Measurements from ENCODE around the gene CDC27. TPM values are rescaled to one million over a fixed set of nuclear protein-coding genes. Genes with fewer than 3 reads are reported as not detected.
"Not testable (repeated sequence)": the region's sequence is repeated elsewhere in the genome, so short reads cannot be mapped to it uniquely, and the experiment has no call there.

Gene CDC27
- polyA plus RNA-seq, 3 donors, result 19.7 to 52.0 (median 33.0) TPM

GRCh38 chr17:47073629-47074028 is 115.5 kb downstream of the CDC27 start:
- DNase-seq; H3K4me3 Mint-ChIP-seq; H3K27ac ChIP-seq (ENCODE audit: low read depth in 1 of 2, low read length in 2 of 2); H4K20me1 ChIP-seq (ENCODE audit: insufficient read depth, low read length); H3K27me3 Mint-ChIP-seq (ENCODE audit: low read depth in 3 of 3); H3K9ac ChIP-seq (ENCODE audit: insufficient read depth, low read length, poor library complexity, severe bottlenecking); H3K27me3 ChIP-seq (ENCODE audit: control insufficient read depth in 2 of 2, insufficient read depth in 2 of 2, low read length in 2 of 2); intact Hi-C loops (cut with micrococcal nuclease); H3K9me3 Mint-ChIP-seq; H2AFZ ChIP-seq (ENCODE audit: insufficient read depth, low read depth, low read length, poor library complexity, severe bottlenecking); H3K9me3 ChIP-seq (replicated peaks in 1 of 2; ENCODE audit: control insufficient read depth in 1 of 2, insufficient read depth in 1 of 2, low read length in 2 of 2); H3K4me3 ChIP-seq (replicated peaks in 1 of 3; ENCODE audit: low read depth in 2 of 3, low read length in 3 of 3); H3K36me3 ChIP-seq (replicated peaks in 1 of 2; ENCODE audit: control insufficient read depth in 1 of 2, insufficient read depth in 2 of 2, low read length in 2 of 2); H3K4me2 ChIP-seq (replicated peaks; ENCODE audit: extremely low read depth, low read length, poor library complexity, severe bottlenecking); H3K79me2 ChIP-seq (ENCODE audit: insufficient read depth, low read length): not testable (repeated sequence)
- Mint-ChIP-seq H3K36me3 (peaks cover 6 to 12% of the 10 kb centered on the region in 2 donors), H3K27ac (peak overlapping the region in 1 of 7 donors; percentile 19), H3K4me1 (peaks cover 47% of the 10 kb centered on the region)
- 100% methylated on average over 1 of the region's 4 CpGs for WGBS (ENCODE audit: insufficient coverage)
- H3K4me1 ChIP-seq (ENCODE audit: control insufficient read depth in 1 of 2, insufficient read depth in 2 of 2, low read length in 2 of 2), result peaks cover 45 to 50% of the 10 kb centered on the region in 2 donors

GRCh38 chr17:47072886-47073285 is 116.2 kb downstream of the CDC27 start:
- WGBS (ENCODE audit: insufficient coverage), result 0% methylated on average over 1 of the region's 5 CpGs
- Mint-ChIP-seq H3K4me3 (peak overlapping the region; percentile 39 to 68), H3K27ac (peak overlapping the region; percentile 57 to 92 (median 83)), H3K36me3 (peaks cover 5 to 8% of the 10 kb centered on the region in 2 donors), H3K4me1 (peaks cover 47% of the 10 kb centered on the region), H3K9me3 (peaks cover 0 to 1% (median 0%) of the 10 kb centered on the region in 7 donors), H3K27me3 (ENCODE audit: low read depth in 3 of 3) (peaks cover 0 to 1% (median 0%) of the 10 kb centered on the region in 3 donors)
- H3K4me1 ChIP-seq (ENCODE audit: control insufficient read depth in 1 of 2, insufficient read depth in 2 of 2, low read length in 2 of 2), result peaks cover 45 to 50% of the 10 kb centered on the region in 2 donors
- no peaks in the 10 kb centered on the region for H3K36me3 ChIP-seq (replicated peaks in 1 of 2; ENCODE audit: control insufficient read depth in 1 of 2, insufficient read depth in 2 of 2, low read length in 2 of 2)
- H3K4me2 ChIP-seq (replicated peaks; ENCODE audit: extremely low read depth, low read length, poor library complexity, severe bottlenecking), result no peak overlapping the region
- peaks cover 3% of the 10 kb centered on the region for H3K79me2 ChIP-seq (ENCODE audit: insufficient read depth, low read length)
- H3K9ac ChIP-seq (ENCODE audit: insufficient read depth, low read length, poor library complexity, severe bottlenecking), result no peak overlapping the region
- DNase-seq, result peak; percentile 30 to 71 (median 55)
- intact Hi-C loops (cut with micrococcal nuclease), result no loop called here
- peak overlapping the region in 1 of 3 experiments; percentile 28 for H3K4me3 ChIP-seq (replicated peaks in 1 of 3; ENCODE audit: low read depth in 2 of 3, low read length in 3 of 3)
- no peaks in the 10 kb centered on the region for H3K9me3 ChIP-seq (replicated peaks in 1 of 2; ENCODE audit: control insufficient read depth in 1 of 2, insufficient read depth in 1 of 2, low read length in 2 of 2)
- H4K20me1 ChIP-seq (ENCODE audit: insufficient read depth, low read length), result no peaks in the 10 kb centered on the region
- no peak for TF ChIP-seq CTCF (IDR thresholded peaks at IDR 0.05)
- H2AFZ ChIP-seq (ENCODE audit: insufficient read depth, low read depth, low read length, poor library complexity, severe bottlenecking), result no peak overlapping the region
- no peaks in the 10 kb centered on the region for H3K27me3 ChIP-seq (ENCODE audit: control insufficient read depth in 2 of 2, insufficient read depth in 2 of 2, low read length in 2 of 2)
- peak overlapping the region in 1 of 2 donors; percentile 40 for H3K27ac ChIP-seq (ENCODE audit: low read depth in 1 of 2, low read length in 2 of 2)

GRCh38 chr17:47071171-47071570 is 117.9 kb downstream of the CDC27 start:
- H3K36me3 ChIP-seq (replicated peaks in 1 of 2; ENCODE audit: control insufficient read depth in 1 of 2, insufficient read depth in 2 of 2, low read length in 2 of 2); H3K36me3 Mint-ChIP-seq; H3K9me3 Mint-ChIP-seq; H3K27me3 ChIP-seq (ENCODE audit: control insufficient read depth in 2 of 2, insufficient read depth in 2 of 2, low read length in 2 of 2); H3K27me3 Mint-ChIP-seq (ENCODE audit: low read depth in 3 of 3); H4K20me1 ChIP-seq (ENCODE audit: insufficient read depth, low read length); H2AFZ ChIP-seq (ENCODE audit: insufficient read depth, low read depth, low read length, poor library complexity, severe bottlenecking); H3K79me2 ChIP-seq (ENCODE audit: insufficient read depth, low read length); H3K9ac ChIP-seq (ENCODE audit: insufficient read depth, low read length, poor library complexity, severe bottlenecking); intact Hi-C loops (cut with micrococcal nuclease); H3K9me3 ChIP-seq (replicated peaks in 1 of 2; ENCODE audit: control insufficient read depth in 1 of 2, insufficient read depth in 1 of 2, low read length in 2 of 2): not testable (repeated sequence)
- peak overlapping the region in 1 of 2 donors; percentile 74 for H3K27ac ChIP-seq (ENCODE audit: low read depth in 1 of 2, low read length in 2 of 2)
- Mint-ChIP-seq H3K4me1 (peaks cover 52% of the 10 kb centered on the region), H3K27ac (peak overlapping the region; percentile 46 to 91 (median 83)), H3K4me3 (peak overlapping the region in 1 of 2 donors; percentile 51)
- 0% methylated on average over 1 of the region's 2 CpGs for WGBS (ENCODE audit: insufficient coverage)
- peaks cover 48 to 55% of the 10 kb centered on the region in 2 donors for H3K4me1 ChIP-seq (ENCODE audit: control insufficient read depth in 1 of 2, insufficient read depth in 2 of 2, low read length in 2 of 2)
- H3K4me2 ChIP-seq (replicated peaks; ENCODE audit: extremely low read depth, low read length, poor library complexity, severe bottlenecking), result peak overlapping the region; percentile 44
- peak overlapping the region in 1 of 3 experiments; percentile 46 for H3K4me3 ChIP-seq (replicated peaks in 1 of 3; ENCODE audit: low read depth in 2 of 3, low read length in 3 of 3)
- DNase-seq, result peak in 1 of 3 donors; percentile 5

GRCh38 chr17:47070266-47070665 is 118.8 kb downstream of the CDC27 start:
- H3K4me2 ChIP-seq (replicated peaks; ENCODE audit: extremely low read depth, low read length, poor library complexity, severe bottlenecking); intact Hi-C loops (cut with micrococcal nuclease); H3K79me2 ChIP-seq (ENCODE audit: insufficient read depth, low read length); H3K9me3 Mint-ChIP-seq; H4K20me1 ChIP-seq (ENCODE audit: insufficient read depth, low read length); H3K27me3 Mint-ChIP-seq (ENCODE audit: low read depth in 3 of 3); H3K9ac ChIP-seq (ENCODE audit: insufficient read depth, low read length, poor library complexity, severe bottlenecking); H3K27me3 ChIP-seq (ENCODE audit: control insufficient read depth in 2 of 2, insufficient read depth in 2 of 2, low read length in 2 of 2); H3K9me3 ChIP-seq (replicated peaks in 1 of 2; ENCODE audit: control insufficient read depth in 1 of 2, insufficient read depth in 1 of 2, low read length in 2 of 2); H3K36me3 ChIP-seq (replicated peaks in 1 of 2; ENCODE audit: control insufficient read depth in 1 of 2, insufficient read depth in 2 of 2, low read length in 2 of 2); H3K36me3 Mint-ChIP-seq; H3K4me3 Mint-ChIP-seq: not testable (repeated sequence)
- Mint-ChIP-seq H3K27ac (peak overlapping the region; percentile 58 to 95 (median 83)), H3K4me1 (peaks cover 52% of the 10 kb centered on the region)
- peak; percentile 15 to 51 (median 38) for DNase-seq
- peak overlapping the region; percentile 30 for H2AFZ ChIP-seq (ENCODE audit: insufficient read depth, low read depth, low read length, poor library complexity, severe bottlenecking)
- peak overlapping the region in 1 of 3 experiments; percentile 46 for H3K4me3 ChIP-seq (replicated peaks in 1 of 3; ENCODE audit: low read depth in 2 of 3, low read length in 3 of 3)
- peak overlapping the region in 1 of 2 donors; percentile 74 for H3K27ac ChIP-seq (ENCODE audit: low read depth in 1 of 2, low read length in 2 of 2)
- H3K4me1 ChIP-seq (ENCODE audit: control insufficient read depth in 1 of 2, insufficient read depth in 2 of 2, low read length in 2 of 2), result peaks cover 48 to 55% of the 10 kb centered on the region in 2 donors
- WGBS (ENCODE audit: insufficient coverage), result 13% methylated on average over 1 of the region's 4 CpGs
